CD4-positive, alpha-beta T cell treated with Interleukin-15 for 4 hours (primary cell): Measurements from ENCODE around the gene TAF5.
"Not testable (repeated sequence)": the region's sequence is repeated elsewhere in the genome, so short reads cannot be mapped to it uniquely, and the experiment has no call there.

ENCODE experiments used
- DNase-seq: peaks from one replicate; pipeline ENCODE4 v3.0.0-alpha.2; 2020; ENCODE audit warnings: low spot score

TAF5 gene

DNA sequence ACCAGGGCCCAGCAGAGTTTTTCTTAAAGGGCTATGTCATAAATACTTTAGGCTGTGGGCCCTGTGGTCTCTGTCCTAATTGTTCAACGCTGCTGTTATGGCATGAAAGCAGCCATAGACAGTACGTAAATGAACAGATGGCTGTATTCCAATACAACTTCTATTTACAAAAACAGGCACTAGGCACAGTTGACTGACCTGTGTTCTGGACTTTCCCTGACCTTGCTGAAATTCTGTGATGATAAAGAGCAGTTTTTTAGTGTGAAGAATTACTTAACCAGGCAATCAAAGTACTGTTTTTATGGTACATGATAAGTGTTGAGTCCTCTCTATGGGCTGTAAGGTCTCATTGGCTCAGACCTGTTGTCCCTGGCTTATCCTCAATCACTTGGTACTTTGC is 45.8 kb downstream of the TAF5 start:
- no peak for DNase-seq

DNA sequence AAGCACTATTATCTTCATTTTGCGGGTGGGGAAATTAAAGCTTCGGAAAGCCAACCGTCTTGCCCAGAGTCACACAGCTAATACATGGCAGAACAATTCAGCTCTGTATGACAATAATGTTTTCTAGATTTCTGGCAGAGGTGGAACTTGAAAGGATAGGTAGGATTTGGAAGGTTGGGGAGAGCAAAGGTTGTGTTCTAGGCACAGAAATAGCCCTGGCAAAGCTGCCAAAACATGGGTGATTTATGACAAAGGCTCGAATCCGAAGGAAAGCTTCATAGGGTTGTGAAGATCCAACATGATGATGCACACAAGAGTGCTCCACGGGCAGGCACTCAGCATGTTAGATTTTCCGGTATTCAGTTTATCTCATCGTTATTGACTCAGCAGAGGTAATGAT is 47.8 kb downstream of the TAF5 start:
- no peak for DNase-seq

DNA sequence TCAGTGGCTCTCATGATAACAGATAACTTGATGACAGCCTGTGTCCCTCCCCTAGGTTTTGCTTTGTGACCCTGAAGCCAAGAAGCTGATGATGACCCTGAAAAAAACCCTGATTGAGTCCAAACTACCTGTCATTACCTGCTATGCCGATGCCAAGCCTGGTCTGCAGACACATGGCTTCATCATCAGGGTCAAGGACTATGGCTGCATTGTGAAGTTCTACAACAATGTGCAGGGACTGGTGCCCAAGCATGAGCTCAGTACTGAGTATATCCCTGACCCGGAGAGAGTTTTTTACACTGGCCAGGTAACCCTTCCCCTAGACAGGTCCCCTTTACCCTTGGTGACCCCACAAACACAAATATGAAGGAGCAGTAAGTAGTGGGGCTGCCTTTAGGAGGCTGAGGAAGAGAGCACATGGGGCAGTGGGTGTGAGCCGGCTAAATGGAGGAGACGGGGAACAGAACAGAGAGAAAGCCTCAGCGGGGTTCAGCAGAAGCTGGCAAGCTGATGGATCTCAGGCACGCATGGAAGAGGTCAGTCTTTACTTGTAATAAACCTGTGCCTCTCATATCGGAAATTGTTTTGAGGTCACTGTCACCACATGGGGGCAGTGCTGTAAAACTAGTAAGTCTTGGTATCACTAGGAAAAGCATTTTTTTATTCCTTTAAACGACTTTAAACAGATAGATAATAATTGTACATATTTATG is 48.8 kb downstream of the TAF5 start:
- DNase-seq: peak; percentile 70

DNA sequence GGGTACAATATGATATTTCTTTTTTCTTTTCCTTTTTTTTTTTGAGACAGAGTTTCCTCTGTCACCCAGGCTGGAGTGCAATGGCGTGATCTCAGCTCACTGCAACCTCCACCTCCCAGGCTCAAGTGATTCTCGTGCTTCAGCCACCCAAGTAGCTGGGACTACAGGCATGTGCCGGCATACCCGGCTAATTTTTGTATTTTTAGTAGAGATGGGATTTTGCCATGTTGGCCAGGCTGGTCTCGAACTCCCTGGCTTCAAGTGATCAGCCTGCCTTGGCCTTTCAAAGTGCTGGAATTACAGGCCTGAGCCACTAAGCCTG is 49.3 kb downstream of the TAF5 start:
- not testable (repeated sequence) for DNase-seq

DNA sequence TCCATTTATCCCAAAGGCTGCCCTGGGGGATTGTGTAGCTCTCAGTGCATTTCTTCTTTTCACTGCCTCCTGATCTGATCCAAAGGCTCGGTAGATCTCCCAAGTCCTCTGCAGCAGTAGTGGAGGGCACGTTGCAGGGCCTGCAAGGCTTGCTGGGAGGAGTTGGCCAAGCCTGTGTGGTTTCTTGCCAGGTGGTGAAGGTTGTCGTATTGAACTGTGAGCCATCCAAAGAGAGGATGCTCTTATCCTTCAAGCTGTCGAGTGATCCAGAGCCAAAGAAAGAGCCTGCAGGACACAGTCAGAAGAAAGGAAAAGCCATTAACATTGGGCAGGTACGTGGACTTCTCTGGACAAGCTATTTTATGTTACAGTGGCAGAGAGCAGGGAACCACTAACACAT is 49.8 kb downstream of the TAF5 start:
- DNase-seq: no peak

DNA sequence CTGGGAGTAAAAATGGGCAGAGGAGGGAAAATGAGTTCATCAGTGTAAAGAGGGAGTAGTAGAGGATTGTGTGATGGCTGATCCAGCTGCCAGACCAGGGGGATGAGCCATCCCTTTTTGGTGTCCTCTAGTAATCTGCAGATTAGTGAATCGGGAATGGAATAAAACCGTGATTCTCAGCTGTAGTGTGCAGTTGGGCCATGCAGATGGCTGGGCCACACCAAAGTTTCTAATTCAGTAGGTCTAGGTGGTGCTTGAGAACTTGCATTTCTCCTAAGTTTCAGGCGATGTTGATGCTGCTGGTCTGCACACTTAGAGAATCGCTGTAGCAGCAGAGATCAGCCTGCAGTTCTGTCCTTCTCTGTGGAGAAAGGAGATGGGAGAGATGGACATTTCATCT is 51.3 kb downstream of the TAF5 start:
- no peak for DNase-seq

DNA sequence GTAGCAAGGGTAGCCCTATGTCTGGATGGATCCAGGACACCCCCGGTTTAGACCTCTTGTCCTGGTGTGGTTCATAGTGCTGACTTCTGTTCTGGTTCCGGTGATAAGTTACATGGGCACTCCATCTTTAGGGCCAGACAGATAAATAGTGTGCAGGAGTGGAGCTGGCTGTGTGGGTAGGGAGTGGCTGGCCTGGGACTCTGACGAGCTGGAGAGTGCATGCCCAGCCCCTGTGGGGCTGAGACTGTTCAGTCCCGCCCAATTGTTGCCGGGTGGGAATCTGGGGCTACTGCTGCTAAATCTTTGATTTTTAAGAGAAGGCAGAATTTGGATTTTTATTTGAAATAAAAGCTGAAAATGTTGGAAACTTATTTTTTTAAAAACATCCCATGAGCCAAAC is 56.0 kb downstream of the TAF5 start:
- no peak for DNase-seq

DNA sequence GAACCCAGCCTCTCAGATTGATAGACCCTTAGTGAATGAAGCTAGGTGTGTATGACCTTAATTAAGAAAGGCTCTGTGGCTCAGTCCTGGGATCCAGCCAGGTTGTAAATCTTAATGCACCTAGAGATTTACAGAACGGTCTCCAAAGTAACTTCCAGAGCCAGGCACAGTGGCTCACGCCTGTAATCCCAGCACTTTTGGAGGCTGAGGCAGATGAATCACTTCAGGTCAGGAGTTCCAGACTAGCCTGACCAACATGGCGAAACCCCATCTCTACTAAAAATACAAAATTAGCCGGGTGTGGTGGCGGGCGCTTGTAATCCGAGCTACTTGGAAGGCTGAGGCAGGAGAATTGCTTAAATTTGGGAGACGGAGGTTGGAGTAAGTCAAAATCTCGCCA is 60.1 kb downstream of the TAF5 start:
- DNase-seq: no peak

DNA sequence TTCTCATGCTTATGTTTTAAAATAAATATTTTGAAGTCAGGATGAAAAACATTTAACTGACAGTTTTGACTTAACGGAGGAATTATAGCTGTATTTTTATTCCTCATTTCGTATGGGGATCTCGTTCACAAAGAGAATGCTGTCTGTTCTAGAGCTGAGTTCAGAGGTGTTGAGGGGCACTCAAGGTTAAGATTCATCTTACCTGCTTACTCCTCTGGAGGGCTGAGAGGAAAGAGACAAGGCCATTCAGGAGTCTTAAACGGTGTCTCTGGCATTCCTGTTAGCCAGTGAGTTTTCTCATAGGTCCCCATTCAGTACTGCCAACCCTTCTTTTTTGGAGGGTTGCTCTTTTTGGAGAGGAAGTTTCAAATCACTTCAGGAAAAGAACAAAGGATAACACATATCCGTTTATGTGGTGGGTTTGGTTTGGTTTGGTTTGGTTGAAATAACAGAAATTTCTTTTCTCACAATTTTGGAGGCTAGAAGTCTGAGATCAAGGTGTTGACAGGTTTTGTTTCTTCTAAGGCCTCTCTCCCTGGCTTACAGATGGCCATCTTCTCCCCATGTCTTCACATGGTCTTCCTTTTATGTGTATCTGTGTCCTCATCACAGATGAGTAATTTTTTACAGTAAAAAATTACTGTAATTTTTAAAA is 61.3 kb downstream of the TAF5 start:
- DNase-seq: no peak

DNA sequence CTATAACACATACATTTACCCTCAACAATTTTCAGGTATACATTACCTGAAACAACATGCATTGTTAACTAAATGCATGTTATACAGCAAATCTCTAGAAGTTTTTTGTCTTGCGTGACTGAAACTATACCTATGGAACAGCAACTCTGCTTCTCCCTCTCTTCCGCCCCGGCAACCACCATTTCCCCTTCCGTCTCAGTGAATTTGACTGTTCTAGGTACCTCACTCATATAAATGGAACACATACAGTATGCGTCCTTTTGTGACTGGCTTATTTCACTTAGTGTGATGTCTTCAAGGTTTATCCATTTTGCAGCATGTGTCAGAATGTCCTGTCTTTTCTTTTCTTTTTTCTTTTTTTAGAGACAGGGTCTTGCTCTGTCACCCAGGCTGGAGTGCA is 61.9 kb downstream of the TAF5 start:
- DNase-seq: peak; percentile 9

DNA sequence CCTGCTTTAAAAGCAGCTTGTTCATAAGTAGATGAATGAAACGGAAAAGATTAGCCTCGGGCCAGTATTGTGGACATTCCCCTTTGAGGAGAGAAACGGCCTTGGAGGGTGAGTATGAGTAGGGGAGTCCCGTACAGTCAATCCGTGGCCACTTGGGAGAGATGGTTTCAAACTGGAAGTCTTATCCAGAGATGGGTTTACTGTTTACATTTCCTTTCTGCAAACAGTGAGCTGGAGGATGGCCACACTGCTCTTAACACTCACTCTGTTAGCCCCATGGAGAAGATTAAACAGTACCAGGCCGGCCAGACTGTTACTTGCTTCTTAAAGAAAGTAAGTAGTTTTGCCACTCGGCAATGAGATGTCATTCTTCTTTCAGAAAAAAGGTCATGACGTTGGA is 64.1 kb downstream of the TAF5 start:
- no peak for DNase-seq

DNA sequence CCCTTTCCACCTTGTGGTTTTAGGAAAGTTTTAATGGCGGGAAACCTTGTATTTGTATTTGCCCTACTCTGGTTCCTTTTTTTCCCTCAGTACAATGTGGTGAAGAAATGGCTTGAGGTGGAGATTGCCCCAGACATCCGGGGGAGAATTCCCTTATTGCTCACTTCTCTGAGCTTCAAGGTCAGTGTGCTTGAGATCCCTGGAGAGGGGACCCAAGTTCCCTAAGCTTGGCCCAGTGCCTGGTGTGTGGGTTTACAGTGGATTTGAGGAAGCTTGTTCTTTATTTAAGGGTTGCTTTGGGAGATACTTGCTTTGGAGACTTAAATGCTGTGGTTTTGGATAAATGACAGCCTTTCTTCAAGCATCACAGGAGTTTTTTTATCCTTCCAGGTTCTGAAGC is 66.1 kb downstream of the TAF5 start:
- no peak for DNase-seq
